HG03139 (cell line): Measurements from ENCODE around the gene TBXAS1.
"Not testable (repeated sequence)": the region's sequence is repeated elsewhere in the genome, so short reads cannot be mapped to it uniquely, and the experiment has no call there.

ENCODE experiments used
- ATAC-seq: cut with Tn5 transposase; IDR thresholded peaks from one replicate; pipeline ENCODE4 v1.9.1; 2021; ENCODE audit not compliant: unreplicated experiment

TBXAS1 gene

GRCh38 chr7:139825666-139826290 lies 3.3 kb upstream of the TBXAS1 start:
- ATAC-seq = no peak

DNA sequence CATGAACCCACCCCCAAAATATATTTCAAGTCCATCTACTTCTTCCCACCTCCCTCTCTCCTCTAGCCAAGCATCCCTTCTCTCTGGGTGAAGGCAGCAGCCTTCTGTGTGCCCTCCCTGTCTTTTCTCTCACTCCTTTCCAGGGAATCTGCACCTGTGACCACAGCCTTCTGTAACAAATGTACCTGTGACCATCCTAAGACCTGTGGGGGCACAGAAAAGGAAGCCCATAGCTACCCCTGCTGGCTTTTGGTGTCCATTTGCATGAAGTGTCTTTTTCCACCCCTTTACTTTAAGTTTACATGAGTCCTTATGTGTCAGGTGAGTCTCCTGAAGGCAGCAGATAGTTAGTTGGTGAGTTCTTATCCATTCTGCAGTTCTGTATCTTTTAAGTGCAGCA lies 2.0 kb upstream of the TBXAS1 start:
- ATAC-seq = no peak

DNA sequence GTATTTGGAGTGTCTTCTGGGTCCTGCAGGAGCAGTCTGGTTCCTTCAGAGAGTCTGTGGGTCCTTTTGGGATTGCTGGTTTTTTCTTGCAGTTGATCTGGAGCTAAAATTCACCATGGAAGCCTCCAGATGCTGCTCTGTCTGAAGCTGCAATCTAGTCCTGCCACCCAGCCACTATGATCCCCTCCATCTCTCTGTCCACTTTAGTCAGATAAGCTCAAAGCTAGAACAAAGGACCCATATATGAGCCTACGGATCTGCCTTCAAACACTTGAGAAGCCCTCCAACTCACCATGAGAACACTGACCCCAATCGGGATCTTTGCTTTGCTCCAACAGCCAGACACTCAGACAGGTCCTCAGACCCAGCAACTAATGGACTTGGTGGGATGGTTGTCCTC lies 618 bp upstream of the TBXAS1 start:
- ATAC-seq = no peak

DNA sequence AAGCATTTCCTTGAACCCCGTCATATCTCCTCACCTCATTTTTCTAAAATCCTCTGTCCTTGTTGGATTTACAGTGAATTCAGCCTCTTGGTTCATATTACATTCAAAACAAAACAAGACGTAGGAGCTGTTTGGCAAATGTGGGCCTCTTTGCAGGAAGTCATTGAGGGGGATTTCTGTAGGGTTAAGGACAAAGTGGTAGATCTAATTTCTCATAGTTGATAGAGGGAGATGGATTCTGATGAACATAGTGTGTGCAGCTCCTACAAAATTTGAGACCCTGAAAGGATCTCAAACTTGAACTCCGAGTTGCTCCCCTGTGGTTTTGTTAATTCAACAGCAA lies 682 bp downstream of the TBXAS1 start:
- no peak for ATAC-seq

DNA sequence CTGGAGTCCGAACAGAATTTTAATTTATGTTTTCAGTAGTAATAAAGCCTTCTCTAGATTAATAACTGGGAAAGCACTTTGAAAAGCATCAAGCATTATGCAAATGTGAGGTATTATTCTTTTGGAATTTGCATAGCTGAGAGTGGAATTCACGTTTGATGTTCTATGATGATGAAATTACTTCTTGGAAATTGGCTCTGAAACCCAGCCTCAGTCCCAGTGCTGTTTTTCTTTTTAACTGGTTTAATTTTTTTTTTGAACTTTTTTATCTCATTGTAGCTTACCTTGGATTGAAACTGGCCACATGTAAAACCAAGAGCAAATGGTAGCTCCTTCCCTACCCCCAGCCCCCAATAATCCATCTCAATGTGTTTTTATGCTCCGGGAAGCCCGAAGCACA lies 1.2 kb downstream of the TBXAS1 start:
- ATAC-seq = no peak

GRCh38 chr7:139830782-139831501 lies 1.9 kb downstream of the TBXAS1 start:
- no peak for ATAC-seq

DNA sequence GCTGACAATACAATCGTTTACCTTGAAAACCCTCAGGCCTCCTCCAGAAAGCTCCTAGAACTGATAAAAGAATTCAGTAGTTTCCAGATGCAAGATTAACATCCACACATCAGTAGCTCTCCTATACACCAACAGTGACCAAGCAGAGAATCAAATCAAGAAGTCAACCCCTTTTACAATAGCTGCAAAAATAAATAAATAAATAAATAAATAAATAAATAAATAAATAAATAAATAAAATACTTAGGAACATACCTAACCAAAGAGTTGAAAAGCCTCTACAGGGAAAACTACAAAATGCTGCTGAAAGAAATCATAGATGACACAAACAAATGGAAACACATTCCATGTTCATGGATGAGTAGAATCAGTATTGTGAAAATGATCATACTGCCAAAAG lies 6.8 kb downstream of the TBXAS1 start:
- not testable (repeated sequence) for ATAC-seq

DNA sequence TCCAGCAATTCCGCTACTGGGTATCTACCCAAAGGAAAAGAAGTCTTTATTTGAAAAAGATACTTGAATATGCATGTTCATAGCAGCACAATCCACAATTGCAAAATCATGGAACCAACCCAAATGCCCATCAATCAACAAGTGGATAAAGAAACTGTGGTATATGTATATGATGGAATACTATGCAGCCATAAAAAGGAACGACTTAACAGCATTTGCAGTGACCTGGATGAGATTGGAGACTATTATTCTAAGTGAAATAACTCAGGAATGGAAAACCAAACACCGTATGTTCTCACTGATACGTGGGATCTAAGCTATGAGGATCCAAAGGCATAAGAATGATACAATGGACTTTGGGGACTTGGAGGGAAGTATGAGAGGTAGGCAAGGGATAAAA lies 8.2 kb downstream of the TBXAS1 start:
- ATAC-seq = not testable (repeated sequence)

- no peak for ATAC-seq
Measured at GRCh38 chr7:139838276-139838675, 9.2 kb downstream of the TBXAS1 start.

- no peak for ATAC-seq
Measured at GRCh38 chr7:139838876-139839275, 9.8 kb downstream of the TBXAS1 start.

DNA sequence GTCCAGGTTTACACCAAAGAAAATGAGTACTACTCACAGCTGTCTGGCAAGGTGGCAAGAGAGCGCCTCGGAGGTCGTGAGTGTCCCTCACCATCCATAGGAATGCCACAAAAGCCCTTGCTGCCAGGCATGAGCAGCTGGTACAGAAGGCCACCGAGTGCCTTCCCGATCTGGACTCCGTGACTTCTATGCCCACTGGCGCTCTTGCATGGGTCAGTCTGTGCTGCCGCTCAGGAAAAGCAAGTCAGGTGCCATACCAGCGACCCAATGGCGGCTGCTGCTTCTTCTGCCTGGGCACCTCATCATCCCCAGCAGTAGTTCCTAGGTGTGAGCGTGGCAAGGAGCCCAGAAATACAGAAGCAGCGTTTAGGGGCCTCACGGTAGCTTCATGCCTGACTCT lies 11.7 kb downstream of the TBXAS1 start:
- ATAC-seq = no peak

DNA sequence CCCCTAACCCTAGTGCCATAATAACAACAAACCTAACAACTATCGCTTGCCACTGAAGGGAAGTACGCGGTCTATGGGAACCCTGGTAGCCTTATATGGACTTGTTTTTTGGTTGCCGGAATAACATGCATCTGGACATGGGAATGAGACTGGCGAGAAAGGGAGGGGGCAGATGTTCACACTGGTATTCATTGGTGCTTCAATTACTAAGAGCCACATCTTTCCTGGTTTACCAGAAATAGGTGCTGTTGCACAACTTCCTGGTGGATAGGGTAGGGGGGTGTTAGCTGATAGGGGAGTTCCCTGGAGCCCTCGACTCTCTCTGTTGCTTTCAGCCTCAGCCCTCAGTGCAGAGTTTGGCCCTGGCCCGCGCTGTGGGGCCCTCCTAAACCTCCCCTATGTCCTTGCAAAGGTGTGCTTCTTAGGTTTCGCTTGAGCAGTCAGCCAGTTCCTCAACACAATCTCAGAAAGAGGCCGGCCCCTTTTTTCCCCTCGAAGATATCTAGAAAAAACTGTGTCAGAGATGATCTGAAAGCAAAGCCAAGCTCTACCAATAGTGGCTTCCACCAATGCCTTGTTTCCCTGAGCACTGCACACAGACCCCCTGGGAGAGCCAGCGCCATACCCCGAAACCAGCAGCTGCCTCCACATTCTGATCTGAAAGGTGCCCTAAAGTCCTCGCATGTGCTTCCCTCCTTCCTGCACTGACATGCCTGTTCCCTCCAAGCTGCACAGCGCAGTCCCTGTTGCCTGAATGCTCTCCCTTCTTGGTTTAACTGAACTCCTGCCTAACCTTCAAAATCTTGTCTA lies 13.5 kb downstream of the TBXAS1 start:
- no peak for ATAC-seq

GRCh38 chr7:139843211-139843537 lies 14.1 kb downstream of the TBXAS1 start:
- not testable (repeated sequence) for ATAC-seq

DNA sequence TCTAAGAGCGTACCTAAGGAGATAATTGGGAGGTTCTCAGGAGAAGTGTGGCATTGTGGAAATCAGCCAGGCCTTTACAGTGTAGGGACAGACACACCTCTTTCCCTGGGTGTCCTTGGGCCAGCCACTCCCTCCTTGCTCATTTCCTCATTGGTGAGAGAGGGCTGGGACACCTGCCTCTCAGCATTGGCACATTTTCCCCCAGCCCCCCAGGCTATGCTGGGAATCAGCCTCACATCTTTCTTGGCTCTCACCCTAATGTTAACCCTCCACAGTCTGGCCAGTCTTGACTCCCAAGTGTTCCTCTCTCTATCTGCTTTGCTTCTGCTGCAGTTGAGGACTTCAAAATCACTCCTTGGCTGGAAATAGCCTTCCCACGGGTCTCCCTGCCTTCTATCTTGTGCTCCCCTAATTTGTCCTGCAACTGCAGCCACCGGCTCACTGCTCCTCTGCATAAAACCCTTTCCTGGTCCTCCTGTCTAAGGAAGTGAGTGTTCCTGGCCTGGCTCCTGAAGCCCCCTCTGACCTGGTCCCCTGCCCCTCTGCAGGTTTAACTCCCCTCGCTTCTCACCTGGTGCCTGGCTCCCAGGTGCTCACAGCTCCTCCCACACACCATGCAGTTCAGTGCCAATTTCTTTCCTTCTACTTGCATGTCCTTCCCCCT lies 15.8 kb downstream of the TBXAS1 start:
- no peak for ATAC-seq

GRCh38 chr7:139845443-139845805 lies 16.4 kb downstream of the TBXAS1 start:
- no peak for ATAC-seq

GRCh38 chr7:139846297-139846696 lies 17.2 kb downstream of the TBXAS1 start:
- ATAC-seq = no peak

DNA sequence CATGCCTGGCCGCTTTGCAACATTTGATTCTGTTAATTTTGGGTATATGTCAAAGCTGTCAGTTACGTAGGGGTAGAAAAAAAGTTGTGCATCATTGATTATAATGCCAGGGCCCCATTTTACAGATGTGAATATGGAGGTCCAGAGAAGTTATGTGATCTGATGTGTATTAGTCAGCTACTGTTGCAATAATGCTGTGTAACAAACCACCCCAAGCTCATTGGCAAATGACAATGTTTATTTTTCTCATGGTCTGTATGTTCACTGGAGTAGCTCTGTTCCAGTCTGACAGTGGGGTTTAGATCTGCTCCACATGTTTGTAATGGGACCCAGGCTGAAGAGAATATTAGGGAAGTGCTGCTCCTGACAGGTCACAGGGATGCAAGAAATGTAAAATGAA lies 19.2 kb downstream of the TBXAS1 start:
- no peak for ATAC-seq

DNA sequence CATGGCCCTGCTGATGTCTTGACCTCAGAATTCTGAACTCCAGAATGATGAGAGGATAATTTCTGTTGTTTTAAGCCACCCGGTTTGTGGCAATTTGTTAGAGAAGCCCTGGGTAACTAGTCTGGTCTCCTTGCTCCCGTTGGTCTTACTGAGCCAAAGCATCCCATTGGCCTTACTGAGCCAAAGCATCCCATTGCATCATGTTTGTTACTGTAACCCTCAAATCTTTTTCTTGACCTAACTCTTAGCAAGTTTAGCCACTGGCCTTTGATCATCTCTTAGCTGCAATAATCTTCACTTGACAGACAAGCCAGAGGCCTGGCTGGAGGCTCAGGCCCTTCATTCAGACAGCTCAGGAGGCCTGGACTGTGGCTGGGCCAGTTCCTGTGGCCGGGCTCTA lies 21.8 kb downstream of the TBXAS1 start:
- ATAC-seq = no peak

GRCh38 chr7:139851770-139852481 lies 22.9 kb downstream of the TBXAS1 start:
- ATAC-seq = no peak

GRCh38 chr7:139852482-139852845 lies 23.4 kb downstream of the TBXAS1 start:
- no peak for ATAC-seq

DNA sequence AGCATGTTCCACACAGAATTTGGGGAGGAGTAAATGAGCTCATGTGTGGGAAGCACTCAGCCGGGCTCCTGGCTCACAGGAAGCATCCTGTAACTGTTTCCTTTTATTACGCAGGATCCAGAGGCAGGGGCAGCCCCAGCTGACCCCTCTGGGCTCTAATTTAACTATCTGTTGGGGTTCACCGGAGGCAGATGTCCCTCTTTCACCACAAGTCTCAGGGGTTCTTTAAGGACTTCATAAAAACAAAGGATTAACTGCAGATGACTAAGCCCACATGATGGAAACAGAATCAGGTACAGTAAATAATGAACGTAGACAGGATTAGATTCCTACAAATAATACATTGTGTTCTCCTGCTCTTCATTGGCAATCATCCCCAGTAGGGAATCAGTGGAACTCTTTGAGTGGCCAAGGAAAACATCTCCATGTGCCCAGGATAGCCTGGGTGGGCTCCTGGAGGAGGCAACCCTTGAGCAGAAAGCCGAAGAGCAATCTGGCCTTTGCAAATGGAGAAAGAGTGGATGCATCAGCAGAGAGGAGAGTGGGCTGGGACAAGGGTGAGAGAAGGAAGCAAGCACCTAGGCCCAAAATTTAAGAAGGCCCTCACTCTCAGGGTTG lies 24.6 kb downstream of the TBXAS1 start:
- ATAC-seq = no peak
